Fibroblast of lung (primary cell): ENCODE measurements around the gene YWHAQ. TPM values are rescaled to one million over a fixed set of nuclear protein-coding genes. Genes with fewer than 3 reads are reported as not detected.
A peak's percentile ranks its signal among the peaks of the same experiment; 100 is the strongest.

Experiments used
- DNase-seq, 2 donors: peaks; one replicate each; pipeline versions ENCODE4 v3.0.0 to v3.0.0-alpha.2; 2010; ENCODE audit warnings: low read depth in 2 of 2
- H2AFZ ChIP-seq: 2 replicates; pipeline ENCODE4 v1.5.1; 2012; ENCODE audit warnings: low read length, control low read depth, inconsistent platforms
- H3K27ac ChIP-seq: 2 replicates; pipeline ENCODE4 v1.5.1; 2011; ENCODE audit warnings: low read length, control low read depth; ENCODE audit not compliant: insufficient read depth
- H3K27me3 ChIP-seq: 2 replicates; pipeline ENCODE4 v1.5.1; 2011; ENCODE audit warnings: mild to moderate bottlenecking, low read length; ENCODE audit not compliant: control insufficient read depth, insufficient read depth
- H3K36me3 ChIP-seq: 2 replicates; pipeline ENCODE4 v1.5.1; 2011; ENCODE audit warnings: low read length; ENCODE audit not compliant: control insufficient read depth, insufficient read depth
- H3K4me1 ChIP-seq: 2 replicates; pipeline ENCODE4 v1.5.1; 2011; ENCODE audit warnings: low read length; ENCODE audit not compliant: control insufficient read depth, insufficient read depth; ENCODE audit errors: extremely low read depth
- H3K4me2 ChIP-seq: 2 replicates; pipeline ENCODE4 v1.5.1; 2011; ENCODE audit warnings: low read length, control low read depth; ENCODE audit not compliant: insufficient read depth; ENCODE audit errors: extremely low read depth
- H3K4me3 ChIP-seq, 4 experiments: fragments of 200-600 bp in 1 of 4; sonication (generic) in 1 of 4; replicated peaks in 1 of 4; 2 replicates each; pipeline ENCODE4 v1.5.1; 2011 to 2016; ENCODE audit warnings: low read length in 4 of 4, low read depth in 3 of 4, mild to moderate bottlenecking in 3 of 4, control low read depth in 2 of 4, inconsistent platforms in 1 of 4, mixed read lengths in 1 of 4; ENCODE audit not compliant: insufficient read depth in 1 of 4; ENCODE audit errors: control extremely low read depth in 1 of 4
- H3K79me2 ChIP-seq: 2 replicates; pipeline ENCODE4 v1.5.1; 2012; ENCODE audit warnings: mild to moderate bottlenecking, low read length, inconsistent platforms; ENCODE audit not compliant: control insufficient read depth, insufficient read depth
- H3K9ac ChIP-seq: 2 replicates; pipeline ENCODE4 v1.5.1; 2011; ENCODE audit warnings: mild to moderate bottlenecking, low read length, control low read depth; ENCODE audit not compliant: insufficient read depth
- H3K9me3 ChIP-seq: 2 replicates; pipeline ENCODE4 v1.5.1; 2012; ENCODE audit warnings: low read depth, low read length; ENCODE audit not compliant: control insufficient read depth, insufficient read depth
- H4K20me1 ChIP-seq: 2 replicates; pipeline ENCODE4 v1.5.1; 2011; ENCODE audit warnings: low read length; ENCODE audit not compliant: control insufficient read depth, insufficient read depth; ENCODE audit errors: extremely low read depth
- CTCF ChIP-seq, 2 donors: IDR thresholded peaks in 1 of 2; conservative IDR thresholded peaks in 1 of 2; 1 replicate in 1 of 2; 2 replicates in 1 of 2; pipeline ENCODE4 v1.5.1; 2011 to 2012; ENCODE audit warnings: low read length in 2 of 2, control low read depth in 1 of 2, inconsistent platforms in 1 of 2, low read depth in 1 of 2, mild to moderate bottlenecking in 1 of 2
- EZH2 ChIP-seq: IDR thresholded peaks from 2 replicates; pipeline ENCODE4 v1.5.1; 2012; ENCODE audit warnings: low read length, control low read depth, mild to moderate bottlenecking; ENCODE audit errors: missing control alignments
- polyA plus RNA-seq, 2 donors: library from polyadenylated mRNA; depleted of rRNA in 1 of 2; stranded (reverse) in 1 of 2; unstranded in 1 of 2; fragments of >200 nt; gene quantifications; 2 replicates each; pipeline ENCODE4 v1.2.1, GENCODE V29; 2011 to 2012; ENCODE audit warnings: missing spikeins in 1 of 2
- total RNA-seq: library from RNA; depleted of rRNA; stranded (reverse); fragments of >200 nt; gene quantifications from 2 replicates; pipeline ENCODE4 v1.2.1, GENCODE V29; 2014

The YWHAQ gene
- total and polyA plus RNA-seq, 2 donors (not counting 1 experiment from before 2014, with no cell fraction given): 323 to 510 TPM

- Histone ChIP-seq H3K9me3 (no peaks in the 10 kb centered on the region), H3K9ac (no peak overlapping the region), H3K27ac (no peak overlapping the region), H2AFZ (no peak overlapping the region), H3K4me3 (no peak overlapping the region), H4K20me1 (no peaks in the 10 kb centered on the region), H3K27me3 (no peaks in the 10 kb centered on the region), H3K4me1 (no peaks in the 10 kb centered on the region), H3K4me2 (no peak overlapping the region), H3K36me3 (no peaks in the 10 kb centered on the region), H3K79me2 (no peaks in the 10 kb centered on the region)
- DNase-seq: no peak
- TF ChIP-seq EZH2 (no peak), CTCF (conservative IDR thresholded peaks at IDR 0.05 in 1 of 2, IDR thresholded peaks at IDR 0.05 in 1 of 2; ENCODE audit: low read depth in 1 of 2, low read length in 2 of 2) (no peak)
Measured at GRCh38 chr2:9573840-9574239, 57.0 kb downstream of the YWHAQ start.

GRCh38 chr2:9573013-9573720 is 57.6 kb downstream of the YWHAQ start:
- Histone ChIP-seq H3K4me1 (no peaks in the 10 kb centered on the region), H3K9ac (no peak overlapping the region), H3K4me2 (no peak overlapping the region), H2AFZ (no peak overlapping the region), H4K20me1 (no peaks in the 10 kb centered on the region), H3K79me2 (no peaks in the 10 kb centered on the region), H3K9me3 (no peaks in the 10 kb centered on the region), H3K36me3 (no peaks in the 10 kb centered on the region), H3K27me3 (no peaks in the 10 kb centered on the region), H3K27ac (no peak overlapping the region), H3K4me3 (no peak overlapping the region)
- DNase-seq: peak; percentile 33 to 39
- TF ChIP-seq EZH2: no peak
- TF ChIP-seq CTCF (conservative IDR thresholded peaks at IDR 0.05 in 1 of 2, IDR thresholded peaks at IDR 0.05 in 1 of 2; ENCODE audit: low read depth in 1 of 2, low read length in 2 of 2): no peak

- Histone ChIP-seq H3K4me1 (no peaks in the 10 kb centered on the region), H3K27ac (no peak overlapping the region), H3K79me2 (no peaks in the 10 kb centered on the region), H3K36me3 (no peaks in the 10 kb centered on the region), H3K4me3 (no peak overlapping the region), H3K9me3 (no peaks in the 10 kb centered on the region), H4K20me1 (no peaks in the 10 kb centered on the region), H3K4me2 (no peak overlapping the region), H3K9ac (no peak overlapping the region), H2AFZ (no peak overlapping the region), H3K27me3 (no peaks in the 10 kb centered on the region)
- no peak for TF ChIP-seq EZH2
- TF ChIP-seq CTCF (conservative IDR thresholded peaks at IDR 0.05 in 1 of 2, IDR thresholded peaks at IDR 0.05 in 1 of 2; ENCODE audit: low read depth in 1 of 2, low read length in 2 of 2): peak in 1 of 2 donors; percentile 23
- DNase-seq: peak in 1 of 2 donors; percentile 44
Measured at GRCh38 chr2:9570182-9571060, 60.4 kb downstream of the YWHAQ start.
